Measurements from ENCODE around the gene DIP2C.

DNA sequence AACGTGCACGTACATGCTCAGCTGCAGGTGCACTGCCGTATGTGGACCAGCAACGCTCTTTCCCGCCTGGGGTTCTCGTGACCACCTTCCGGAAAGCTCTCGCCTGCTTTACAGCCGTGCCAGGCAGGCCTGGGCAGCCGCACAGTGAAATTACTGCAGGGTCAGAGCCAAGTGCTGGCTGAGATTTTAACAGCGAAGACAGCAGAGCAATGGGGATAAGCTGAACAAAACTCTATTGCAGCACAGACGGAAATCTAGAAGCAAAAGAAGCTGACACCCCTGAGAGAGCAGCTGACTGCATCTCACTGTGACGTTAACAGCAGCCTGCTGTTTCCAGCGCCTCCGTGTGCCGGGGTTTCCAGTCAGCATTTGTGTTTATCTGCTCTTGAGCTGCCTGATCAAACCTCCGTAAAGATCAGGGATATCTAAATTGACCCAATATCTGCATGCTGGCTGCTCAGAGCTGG, 179.0 kb downstream of the DIP2C start:
- TF ChIP-seq, protein P1, sequence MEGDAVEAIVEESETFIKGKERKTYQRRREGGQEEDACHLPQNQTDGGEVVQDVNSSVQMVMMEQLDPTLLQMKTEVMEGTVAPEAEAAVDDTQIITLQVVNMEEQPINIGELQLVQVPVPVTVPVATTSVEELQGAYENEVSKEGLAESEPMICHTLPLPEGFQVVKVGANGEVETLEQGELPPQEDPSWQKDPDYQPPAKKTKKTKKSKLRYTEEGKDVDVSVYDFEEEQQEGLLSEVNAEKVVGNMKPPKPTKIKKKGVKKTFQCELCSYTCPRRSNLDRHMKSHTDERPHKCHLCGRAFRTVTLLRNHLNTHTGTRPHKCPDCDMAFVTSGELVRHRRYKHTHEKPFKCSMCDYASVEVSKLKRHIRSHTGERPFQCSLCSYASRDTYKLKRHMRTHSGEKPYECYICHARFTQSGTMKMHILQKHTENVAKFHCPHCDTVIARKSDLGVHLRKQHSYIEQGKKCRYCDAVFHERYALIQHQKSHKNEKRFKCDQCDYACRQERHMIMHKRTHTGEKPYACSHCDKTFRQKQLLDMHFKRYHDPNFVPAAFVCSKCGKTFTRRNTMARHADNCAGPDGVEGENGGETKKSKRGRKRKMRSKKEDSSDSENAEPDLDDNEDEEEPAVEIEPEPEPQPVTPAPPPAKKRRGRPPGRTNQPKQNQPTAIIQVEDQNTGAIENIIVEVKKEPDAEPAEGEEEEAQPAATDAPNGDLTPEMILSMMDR (IDR thresholded peaks at IDR 0.05): no peak
- no peak for TF ChIP-seq POLR2A (IDR thresholded peaks at IDR 0.05)
- no peak for TF ChIP-seq EP300 (IDR thresholded peaks at IDR 0.05)

Measured in stomach (tissue), 4 donors.